Fibroblast of skin of back (primary cell): ENCODE measurements around the gene RBMX.
"Not testable (repeated sequence)": the region's sequence is repeated elsewhere in the genome, so short reads cannot be mapped to it uniquely, and the experiment has no call there.

ENCODE experiments used
- DNase-seq: peaks from one replicate; pipeline ENCODE4 v3.0.0-alpha.2; 2013

The RBMX gene

GRCh38 chrX:136874114-136874513 lies 6.4 kb downstream of the RBMX start:
- not testable (repeated sequence) for DNase-seq

GRCh38 chrX:136873210-136873609 lies 7.3 kb downstream of the RBMX start:
- DNase-seq: not testable (repeated sequence)

- DNase-seq: no peak
Observed at GRCh38 chrX:136872091-136872700, 8.3 kb downstream of the RBMX start.

- no peak for DNase-seq
Observed at GRCh38 chrX:136870064-136870463, 10.5 kb downstream of the RBMX start.

DNA sequence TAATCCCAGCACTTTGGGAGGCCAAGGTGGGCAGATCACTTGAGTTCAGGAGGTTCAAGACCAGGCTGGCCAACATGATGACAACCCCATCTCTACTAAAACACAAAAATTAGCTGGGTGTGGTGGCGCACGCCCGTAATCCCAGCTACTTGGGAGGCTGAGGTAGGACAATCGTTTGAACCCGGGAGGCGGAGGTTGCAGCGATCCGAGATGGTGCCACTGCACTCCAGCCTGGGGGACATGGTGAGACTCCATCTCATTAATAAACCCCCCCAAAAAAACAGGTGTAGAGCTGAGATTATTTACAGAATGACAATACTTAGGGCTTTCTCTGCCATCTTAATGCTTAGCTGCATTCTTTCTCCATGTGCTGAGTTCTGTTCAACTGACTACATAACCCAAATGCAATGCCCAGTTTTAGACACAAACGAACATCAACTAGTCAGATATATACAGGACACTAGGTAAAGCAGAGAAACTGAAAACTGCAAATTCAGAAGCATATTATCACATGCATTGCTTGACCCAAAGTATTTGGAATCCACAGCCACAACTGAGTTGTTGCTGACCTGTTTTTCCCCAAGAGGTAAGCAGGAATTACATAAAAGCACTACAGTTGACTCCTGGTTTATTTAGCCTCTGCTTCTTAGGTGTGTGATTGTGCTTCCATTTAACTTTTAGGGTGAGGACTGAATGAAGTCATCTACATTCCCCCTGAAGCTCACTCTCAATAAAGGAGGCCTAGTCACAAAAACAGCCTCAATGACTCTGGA lies 12.1 kb downstream of the RBMX start:
- no peak for DNase-seq

DNA sequence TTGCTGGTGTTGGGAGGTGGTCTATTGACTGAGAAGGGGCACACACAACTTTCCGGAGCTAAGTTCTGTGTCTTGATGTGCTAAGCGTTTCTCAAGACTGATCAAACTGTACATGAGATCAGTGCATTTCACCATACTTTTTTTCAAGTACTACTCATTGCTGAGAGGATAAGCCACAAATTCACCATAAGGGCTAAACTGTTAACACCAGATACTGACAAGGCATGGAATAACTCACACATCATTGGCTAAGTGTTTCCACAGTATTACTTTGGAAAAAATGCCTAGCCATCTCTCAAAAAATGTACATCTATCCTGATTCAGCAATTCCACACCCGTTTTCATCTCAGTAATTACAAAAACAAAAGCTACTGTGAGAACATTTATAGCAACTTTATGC lies 13.0 kb downstream of the RBMX start:
- DNase-seq: no peak

DNA sequence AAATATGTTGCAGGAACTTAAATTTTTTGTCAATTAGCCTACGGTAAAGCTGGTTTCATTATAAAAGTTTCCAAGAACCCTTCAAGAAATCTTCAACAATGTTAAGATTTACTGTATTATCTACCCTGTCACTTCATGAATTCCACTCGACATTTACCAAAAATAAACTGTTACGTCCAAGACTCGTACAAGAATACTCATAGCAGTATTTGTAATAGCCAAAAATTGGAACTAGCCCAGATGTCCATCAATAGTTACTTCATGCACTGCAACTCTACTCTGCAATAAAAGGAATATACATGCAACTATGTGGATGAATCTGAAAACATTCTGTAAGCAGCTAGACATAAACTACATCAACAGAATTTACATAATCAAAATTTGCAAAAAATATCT lies 13.4 kb downstream of the RBMX start:
- no peak for DNase-seq

DNA sequence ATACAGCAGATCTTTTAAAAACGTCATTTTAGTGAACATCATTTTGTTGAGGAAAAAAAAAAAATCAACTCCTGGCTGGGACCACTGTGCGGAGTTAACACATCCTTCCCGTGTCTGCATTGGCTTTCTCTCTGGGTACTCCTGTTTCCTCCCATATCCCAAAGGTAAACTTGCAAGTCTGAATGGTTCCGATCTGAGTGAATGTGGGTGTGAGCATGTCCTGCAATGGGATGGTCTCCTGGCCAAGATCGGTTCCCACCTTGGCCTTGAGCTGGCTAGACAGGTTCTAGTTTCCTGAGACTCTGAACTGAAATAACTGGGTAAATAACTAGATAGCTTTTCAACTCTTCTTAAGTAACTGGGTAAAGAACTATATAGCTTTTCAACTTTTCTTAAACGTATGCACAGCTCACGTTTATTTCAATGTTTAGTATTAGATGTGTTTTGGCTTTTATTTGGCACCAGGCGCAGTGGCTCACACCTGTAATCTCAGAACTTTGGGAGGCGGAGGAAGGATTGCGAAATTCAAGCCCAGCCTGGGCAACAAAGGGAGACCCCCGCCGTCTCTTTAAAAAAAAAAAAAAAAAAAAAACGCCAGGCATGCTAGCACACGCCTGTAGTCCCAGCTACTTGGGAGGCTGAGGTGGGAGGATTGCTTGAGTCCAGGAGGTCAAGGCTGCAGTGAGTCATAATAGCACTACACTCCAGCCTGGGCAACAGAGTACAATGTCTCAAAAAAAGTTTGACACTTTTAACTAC lies 14.0 kb downstream of the RBMX start:
- DNase-seq: no peak

DNA sequence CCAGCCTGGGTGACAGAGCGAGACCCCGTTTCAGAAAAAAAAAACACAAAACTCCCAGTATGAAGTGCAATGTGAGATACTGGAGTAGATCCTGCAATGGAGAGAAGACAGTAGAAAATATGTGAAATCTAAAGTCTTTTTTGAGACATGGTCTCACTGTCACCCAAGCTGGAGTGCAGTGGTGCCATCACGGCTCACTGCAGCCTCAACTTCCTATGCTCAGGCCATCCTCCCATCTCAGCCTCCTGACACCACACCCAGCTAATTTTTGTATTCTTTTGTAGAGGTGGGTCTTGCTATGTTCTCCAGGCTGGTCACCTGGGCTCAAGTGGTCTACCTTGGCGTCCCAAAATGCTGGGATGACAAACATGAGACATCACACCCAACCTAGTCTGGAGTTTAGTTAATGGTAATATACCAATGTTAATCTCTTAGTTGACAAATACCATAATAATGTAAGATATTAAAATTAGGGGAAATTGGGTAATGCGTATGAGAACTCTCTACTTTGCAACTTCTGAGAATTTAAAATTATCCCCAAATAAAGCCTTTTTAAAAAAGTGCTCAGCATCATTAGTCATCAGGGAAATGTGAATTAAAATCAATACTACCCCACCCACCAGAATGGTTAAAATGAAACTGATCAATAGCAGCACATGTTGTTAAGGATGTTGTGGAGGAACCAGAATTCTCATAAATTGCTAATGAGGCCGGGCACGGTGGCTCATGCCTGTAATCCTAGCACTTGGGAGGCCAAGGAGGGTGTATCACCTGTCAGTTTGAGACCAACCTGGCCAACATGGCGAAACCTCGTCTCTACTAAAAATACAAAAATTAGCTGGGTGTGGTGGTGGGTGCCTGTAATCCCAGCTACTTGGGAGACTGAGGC lies 15.0 kb downstream of the RBMX start:
- no peak for DNase-seq

DNA sequence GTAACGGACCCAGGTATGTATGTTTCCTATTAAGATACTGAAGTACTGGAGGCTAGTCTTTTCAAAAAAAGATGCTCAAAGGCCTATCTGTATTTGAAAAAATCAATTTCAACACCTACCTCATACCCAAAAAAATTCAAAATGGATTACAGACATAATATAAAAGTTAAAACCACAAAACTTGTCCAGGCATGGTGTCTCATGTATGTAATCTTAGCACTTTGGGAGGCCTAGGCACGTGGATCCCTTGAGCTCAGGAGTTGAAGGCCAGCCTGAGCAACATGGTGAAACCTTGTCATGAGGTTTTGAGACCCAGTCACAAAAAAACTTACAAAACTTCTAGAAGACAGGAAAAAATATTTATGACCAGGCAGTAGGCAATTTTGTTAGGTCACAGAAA lies 16.7 kb downstream of the RBMX start:
- DNase-seq: no peak

GRCh38 chrX:136862546-136862945 lies 18.0 kb downstream of the RBMX start:
- no peak for DNase-seq

- DNase-seq: no peak
Observed at GRCh38 chrX:136861877-136862276, 18.6 kb downstream of the RBMX start.

DNA sequence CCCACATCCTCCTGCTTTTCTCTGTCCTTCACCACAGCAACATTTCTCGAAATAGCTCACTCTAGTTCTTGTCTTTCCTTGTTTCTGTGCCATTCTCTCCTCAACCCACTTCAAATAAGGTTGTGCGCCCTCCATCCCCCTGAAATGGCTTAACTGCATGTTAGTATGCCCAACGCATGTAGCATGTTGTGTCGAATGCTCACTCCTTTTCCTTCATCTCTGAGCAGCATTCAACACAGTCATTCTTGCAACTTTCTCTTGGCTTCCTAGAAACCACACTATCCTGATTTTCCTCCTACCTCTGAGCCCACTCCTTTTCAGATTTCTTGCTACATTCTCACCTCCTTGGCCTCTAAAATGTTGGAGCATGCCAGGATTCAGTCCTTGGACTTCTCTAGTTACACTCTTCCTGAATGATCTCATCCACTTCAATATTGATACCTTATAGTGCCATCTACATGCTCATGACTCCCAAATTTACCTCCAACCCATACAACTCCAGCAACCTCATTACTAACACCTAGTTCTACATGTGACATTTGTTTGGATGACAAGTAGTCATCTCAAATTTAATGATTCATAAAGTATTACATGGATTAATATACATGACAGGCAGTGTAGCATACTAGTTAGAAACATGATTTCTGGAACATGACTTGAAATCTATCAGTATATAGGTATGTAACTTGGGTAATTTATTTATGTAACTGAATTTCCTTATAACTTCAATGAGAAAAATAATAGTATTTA lies 22.3 kb downstream of the RBMX start:
- no peak for DNase-seq

DNA sequence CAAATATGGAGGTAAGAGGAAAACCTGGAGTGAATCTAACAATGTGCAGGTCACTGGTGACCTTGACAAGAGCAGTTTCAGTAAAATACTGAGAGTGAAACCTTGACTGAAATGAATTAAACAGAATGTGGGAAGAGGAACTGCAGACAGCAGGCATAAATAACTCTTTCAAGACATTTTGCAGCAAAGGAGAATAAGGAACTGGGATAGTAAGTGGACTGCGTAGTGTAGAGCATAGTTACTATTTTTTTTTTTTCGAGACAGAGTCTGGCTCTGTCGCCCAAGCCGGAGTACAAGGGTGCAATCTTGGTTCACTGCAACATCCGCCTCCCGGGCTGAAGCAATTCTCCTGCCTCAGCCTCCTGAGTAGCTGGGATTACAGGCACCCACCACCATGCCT lies 24.0 kb downstream of the RBMX start:
- DNase-seq: no peak

DNA sequence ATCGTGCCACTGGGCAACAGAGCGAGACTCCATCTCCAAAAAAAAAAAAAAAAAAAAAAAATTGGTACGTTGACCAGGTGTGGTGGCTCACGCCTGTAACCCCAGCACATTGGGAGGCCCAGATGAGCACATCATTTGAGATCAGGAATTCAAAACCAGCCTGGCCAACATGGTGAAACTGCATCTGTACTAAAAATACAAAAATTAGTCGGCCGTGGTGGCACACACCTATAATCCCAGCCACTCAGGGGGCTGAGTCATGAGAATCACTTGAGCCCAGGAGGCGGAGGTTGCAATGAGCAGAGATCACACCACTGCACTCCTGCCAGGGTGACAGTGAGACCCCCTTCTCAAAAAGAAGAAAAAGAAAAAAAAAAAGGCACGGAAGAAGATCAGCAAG lies 24.5 kb downstream of the RBMX start:
- DNase-seq: no peak

GRCh38 chrX:136851526-136851925 lies 29.0 kb downstream of the RBMX start:
- DNase-seq: no peak

- no peak for DNase-seq
Observed at GRCh38 chrX:136850441-136851175, 29.9 kb downstream of the RBMX start.

- no peak for DNase-seq
Observed at GRCh38 chrX:136849395-136849794, 31.1 kb downstream of the RBMX start.

DNA sequence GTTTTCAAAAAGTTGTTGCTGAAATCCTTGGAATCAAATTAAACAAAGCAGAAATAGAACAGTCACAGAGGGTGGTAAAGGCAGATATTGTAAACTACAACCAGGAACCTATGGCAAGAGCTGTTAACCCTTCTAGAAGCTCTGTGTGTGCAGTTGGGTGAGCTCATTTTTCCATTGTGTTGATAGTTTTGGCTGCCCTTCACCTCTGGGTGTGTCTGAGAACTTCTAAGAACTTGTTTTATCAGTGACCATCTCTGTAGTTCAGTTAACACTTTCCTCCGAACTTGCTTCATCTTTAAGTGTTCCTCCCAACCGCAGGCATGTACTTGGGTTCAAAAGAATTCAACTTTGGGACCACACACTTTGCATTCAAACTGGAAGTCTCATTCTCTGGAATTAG lies 32.7 kb downstream of the RBMX start:
- DNase-seq: peak; percentile 44

GRCh38 chrX:136839196-136839595 lies 41.3 kb downstream of the RBMX start:
- DNase-seq: peak; percentile 4

GRCh38 chrX:136835761-136836160 lies 44.8 kb downstream of the RBMX start:
- DNase-seq: no peak
